Measurements from ENCODE around the gene PDZD2. TPM values are rescaled to one million over a fixed set of nuclear protein-coding genes. Genes with fewer than 3 reads are reported as not detected.

PDZD2 gene
- total RNA-seq, 2 experiments from 2014 or later: 1.3 to 1.8 TPM

- Mint-ChIP-seq H3K4me1 (ENCODE audit: low read depth) (no peaks in the 10 kb centered on the region), H3K36me3 (ENCODE audit: low read depth) (no peaks in the 10 kb centered on the region), H3K9me3 (no peaks in the 10 kb centered on the region), H3K27ac (no peak overlapping the region), H3K27me3 (no peaks in the 10 kb centered on the region), H3K4me3 (no peak overlapping the region)
- Histone ChIP-seq H3K27me3 (ENCODE audit: control insufficient read depth in 1 of 2, insufficient read depth in 2 of 2, low read length in 2 of 2) (peaks cover 0 to 2% of the 10 kb centered on the region in 2 experiments), H3K4me1 (ENCODE audit: insufficient read depth, low read length) (no peaks in the 10 kb centered on the region), H3K9me3 (ENCODE audit: control insufficient read depth in 1 of 2, insufficient read depth in 1 of 2, low read length in 2 of 2) (no peaks in the 10 kb centered on the region), H3K27ac (ENCODE audit: low read depth in 1 of 2, low read length in 2 of 2) (no peak overlapping the region), H3K36me3 (ENCODE audit: insufficient read depth, low read length) (no peaks in the 10 kb centered on the region), H3K4me3 (ENCODE audit: low read length) (no peak overlapping the region)
- CTCF ChIA-PET: no interaction called here
- no peak for ATAC-seq (ENCODE audit: poor library complexity)
- POLR2A ChIA-PET: no interaction called here
- no peak for TF ChIP-seq CTCF (IDR thresholded peaks at IDR 0.05)
- intact Hi-C loops (cut with DNase I, micrococcal nuclease): no loop called here
- DNase-seq: no peak
These were observed 255.2 kb downstream of the PDZD2 start for GRCh38 chr5:31894141-31894540.

- Histone ChIP-seq H3K27ac (ENCODE audit: low read depth in 1 of 2, low read length in 2 of 2) (no peak overlapping the region), H3K36me3 (ENCODE audit: insufficient read depth, low read length) (no peaks in the 10 kb centered on the region), H3K27me3 (ENCODE audit: control insufficient read depth in 1 of 2, insufficient read depth in 2 of 2, low read length in 2 of 2) (peaks cover 0 to 2% of the 10 kb centered on the region in 2 experiments), H3K9me3 (ENCODE audit: control insufficient read depth in 1 of 2, insufficient read depth in 1 of 2, low read length in 2 of 2) (no peaks in the 10 kb centered on the region), H3K4me1 (ENCODE audit: insufficient read depth, low read length) (no peaks in the 10 kb centered on the region), H3K4me3 (ENCODE audit: low read length) (no peak overlapping the region)
- no peak for DNase-seq
- CTCF ChIA-PET: no interaction called here
- H3K9me3 Mint-ChIP-seq: no peaks in the 10 kb centered on the region
- H3K27me3 Mint-ChIP-seq: no peaks in the 10 kb centered on the region
- intact Hi-C loops (cut with DNase I, micrococcal nuclease): no loop called here
- H3K4me1 Mint-ChIP-seq (ENCODE audit: low read depth): no peaks in the 10 kb centered on the region
- ATAC-seq (ENCODE audit: poor library complexity): no peak
- POLR2A ChIA-PET: no interaction called here
- TF ChIP-seq CTCF (IDR thresholded peaks at IDR 0.05): no peak
- H3K36me3 Mint-ChIP-seq (ENCODE audit: low read depth): no peaks in the 10 kb centered on the region
- H3K27ac Mint-ChIP-seq: no peak overlapping the region
- no peak overlapping the region for H3K4me3 Mint-ChIP-seq
These were observed 256.4 kb downstream of the PDZD2 start for GRCh38 chr5:31895199-31895820.

GRCh38 chr5:31898036-31898632, 259.2 kb downstream of the PDZD2 start:
- H3K27ac ChIP-seq (ENCODE audit: low read depth in 1 of 2, low read length in 2 of 2): no peak overlapping the region
- Mint-ChIP-seq H3K27ac (no peak overlapping the region), H3K4me1 (ENCODE audit: low read depth) (no peaks in the 10 kb centered on the region), H3K4me3 (no peak overlapping the region), H3K27me3 (no peaks in the 10 kb centered on the region), H3K9me3 (no peaks in the 10 kb centered on the region), H3K36me3 (ENCODE audit: low read depth) (no peaks in the 10 kb centered on the region)
- DNase-seq: no peak
- TF ChIP-seq CTCF (IDR thresholded peaks at IDR 0.05): no peak
- POLR2A ChIA-PET: no interaction called here
- H3K9me3 ChIP-seq (ENCODE audit: control insufficient read depth in 1 of 2, insufficient read depth in 1 of 2, low read length in 2 of 2): no peaks in the 10 kb centered on the region
- intact Hi-C loops (cut with DNase I, micrococcal nuclease): no loop called here
- CTCF ChIA-PET: no interaction called here
- ATAC-seq (ENCODE audit: poor library complexity): no peak
- H3K27me3 ChIP-seq (ENCODE audit: control insufficient read depth in 1 of 2, insufficient read depth in 2 of 2, low read length in 2 of 2): no peaks in the 10 kb centered on the region
- H3K36me3 ChIP-seq (ENCODE audit: insufficient read depth, low read length): no peaks in the 10 kb centered on the region
- no peaks in the 10 kb centered on the region for H3K4me1 ChIP-seq (ENCODE audit: insufficient read depth, low read length)
- H3K4me3 ChIP-seq (ENCODE audit: low read length): no peak overlapping the region
